Bone marrow (tissue), 2 donors: ENCODE results near the gene ENTR1.
"Not testable (repeated sequence)": the region's sequence is repeated elsewhere in the genome, so short reads cannot be mapped to it uniquely, and the experiment has no call there.

ENCODE experiments used
- DNase-seq, 2 donors: peaks; one replicate each; lab custom pipeline; 2025; lab: John Stamatoyannopoulos, UW

The ENTR1 gene

GRCh38 chr9:136438548-136439480 lies 28.4 kb upstream of the ENTR1 start:
- no peak for DNase-seq

- DNase-seq, result no peak
These were observed 27.6 kb upstream of the ENTR1 start for GRCh38 chr9:136437839-136438547.

- no peak for DNase-seq
These were observed 27.0 kb upstream of the ENTR1 start for GRCh38 chr9:136437430-136437829.

- no peak for DNase-seq
These were observed 25.7 kb upstream of the ENTR1 start for GRCh38 chr9:136436055-136436634.

GRCh38 chr9:136434580-136435169 lies 24.3 kb upstream of the ENTR1 start:
- no peak for DNase-seq

- no peak for DNase-seq
These were observed 23.6 kb upstream of the ENTR1 start for GRCh38 chr9:136433849-136434579.

- no peak for DNase-seq
These were observed 22.8 kb upstream of the ENTR1 start for GRCh38 chr9:136433043-136433715.

GRCh38 chr9:136432591-136432990 lies 22.2 kb upstream of the ENTR1 start:
- no peak for DNase-seq

GRCh38 chr9:136431782-136432350 lies 21.5 kb upstream of the ENTR1 start:
- DNase-seq, result no peak

GRCh38 chr9:136430588-136431234 lies 20.3 kb upstream of the ENTR1 start:
- DNase-seq, result no peak

GRCh38 chr9:136429683-136430491 lies 19.5 kb upstream of the ENTR1 start:
- no peak for DNase-seq

- DNase-seq, result no peak
These were observed 18.7 kb upstream of the ENTR1 start for GRCh38 chr9:136429075-136429628.

- DNase-seq, result no peak
These were observed 16.4 kb upstream of the ENTR1 start for GRCh38 chr9:136426787-136427186.

- DNase-seq, result not testable (repeated sequence)
These were observed 15.0 kb upstream of the ENTR1 start for GRCh38 chr9:136425367-136425766.

GRCh38 chr9:136424750-136425362 lies 14.4 kb upstream of the ENTR1 start:
- no peak for DNase-seq

- DNase-seq, result no peak
These were observed 13.2 kb upstream of the ENTR1 start for GRCh38 chr9:136423432-136424146.

GRCh38 chr9:136422876-136423275 lies 12.5 kb upstream of the ENTR1 start:
- DNase-seq, result no peak

- DNase-seq, result no peak
These were observed 11.4 kb upstream of the ENTR1 start for GRCh38 chr9:136421791-136422190.
